ENCODE results near the gene PCAT7. TPM values are rescaled to one million over a fixed set of nuclear protein-coding genes. Genes with fewer than 3 reads are reported as not detected.

PCAT7 gene
- total and polyA plus RNA-seq, 2 experiments from 2014 or later, result 4.0 to 5.5 TPM

GRCh38 chr9:94567271-94567670 is 12.4 kb downstream of the PCAT7 start:
- DNase-seq (ENCODE audit: low spot score), result no peak
- H3K4me2 ChIP-seq, result no peak overlapping the region
- H3K4me3 Mint-ChIP-seq, result no peak overlapping the region
- H3K27ac Mint-ChIP-seq, result no peak overlapping the region
- peaks cover 9% of the 10 kb centered on the region for H3K4me1 ChIP-seq (ENCODE audit: insufficient read depth)
- H3K36me3 ChIP-seq (ENCODE audit: insufficient read depth), result 0 out of 2 replicates have a peak, but pooled peaks cover 6% of the 10 kb centered on the region
- H3K27ac ChIP-seq (ENCODE audit: low read depth), result no peak overlapping the region
- peaks cover 3% of the 10 kb centered on the region; the same call in 1 of the 3 replicates for H3K9me3 Mint-ChIP-seq
- peaks cover 12% of the 10 kb centered on the region for H3K4me1 Mint-ChIP-seq
- ATAC-seq, result no peak
- H3K4me3 ChIP-seq, result no peak overlapping the region
- H3F3A ChIP-seq (replicated peaks; ENCODE audit: low read depth), result no peaks in the 10 kb centered on the region
- no peaks in the 10 kb centered on the region for H3K79me2 ChIP-seq (replicated peaks; ENCODE audit: insufficient read depth)
- no peaks in the 10 kb centered on the region for H3K9me2 ChIP-seq (ENCODE audit: insufficient read depth)
- H3K36me3 Mint-ChIP-seq (ENCODE audit: low read depth), result peaks cover 14% of the 10 kb centered on the region; the same call in 2 of the 3 replicates
- H3K27me3 ChIP-seq (ENCODE audit: insufficient read depth), result no peaks in the 10 kb centered on the region
- no peak overlapping the region for H2AFZ ChIP-seq
- H3K27me3 Mint-ChIP-seq (ENCODE audit: insufficient read depth, low read depth, poor library complexity), result peaks cover 2% of the 10 kb centered on the region
- TF ChIP-seq STAT1 (IDR thresholded peaks at IDR 0.05; ENCODE audit: unreplicated experiment), result no peak
- no peak for TF ChIP-seq NANOG (IDR thresholded peaks at IDR 0.05; ENCODE audit: borderline replicate concordance)
- no peak for TF ChIP-seq ZNF462 (CRISPR knock-in tag; IDR thresholded peaks at IDR 0.05)
- no peak for TF ChIP-seq ETS1 (IDR thresholded peaks at IDR 0.05)
- TF ChIP-seq REST (IDR thresholded peaks at IDR 0.05; ENCODE audit: unreplicated experiment), result no peak
- no peak for TF ChIP-seq CREB1 (CRISPR knock-in tag; IDR thresholded peaks at IDR 0.05; ENCODE audit: low read depth)
- TF ChIP-seq EZH2phosphoT487 (IDR thresholded peaks at IDR 0.05; ENCODE audit: unreplicated experiment), result no peak
- TF ChIP-seq EZH2 (IDR thresholded peaks at IDR 0.05; ENCODE audit: low read depth, unreplicated experiment), result no peak
- TF ChIP-seq ZNF114 (CRISPR knock-in tag; IDR thresholded peaks at IDR 0.05), result no peak
- no peak for TF ChIP-seq POLR2AphosphoS5 (IDR thresholded peaks at IDR 0.05; ENCODE audit: low read depth)
- H4K20me1 ChIP-seq (replicated peaks; ENCODE audit: insufficient read depth), result no peaks in the 10 kb centered on the region

All from GM23338 (cell line).